ENCODE data around the gene CYP3A4.
"Not testable (repeated sequence)": the region's sequence is repeated elsewhere in the genome, so short reads cannot be mapped to it uniquely, and the experiment has no call there.

Gene CYP3A4

DNA sequence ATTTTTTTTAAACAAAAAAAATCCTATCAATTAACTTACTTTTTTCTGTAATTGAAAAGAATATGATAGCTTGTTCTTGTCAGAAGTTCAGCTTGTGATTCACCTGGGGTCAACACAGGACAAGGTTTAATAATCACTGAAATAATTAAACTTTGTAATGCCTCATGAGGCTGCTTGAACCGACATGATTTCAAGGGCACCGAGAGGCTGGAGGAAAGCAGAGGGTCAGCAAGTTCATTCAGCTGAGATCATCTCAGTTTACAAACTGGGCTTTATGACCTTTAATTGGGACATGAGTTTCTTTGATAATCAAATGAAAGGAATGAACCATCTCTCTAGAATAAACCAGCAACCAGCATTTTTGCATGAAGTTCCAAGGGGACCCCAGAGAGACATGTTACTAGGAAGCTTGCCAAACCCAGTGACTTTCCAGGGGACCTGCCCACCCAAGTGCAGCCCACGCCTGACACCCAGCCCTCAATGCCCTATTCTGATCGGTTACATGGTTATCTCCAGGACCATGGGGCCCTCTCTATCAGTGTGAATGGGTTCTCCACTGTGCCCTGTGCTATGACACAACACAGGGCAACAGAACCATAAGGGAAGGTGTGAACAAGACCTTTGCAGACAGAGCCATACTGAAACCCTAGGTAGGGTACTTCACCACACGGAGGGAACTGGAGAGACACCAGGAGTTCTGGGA is 7.8 kb upstream of the CYP3A4 start:
- DNase-seq, result no peak

DNA sequence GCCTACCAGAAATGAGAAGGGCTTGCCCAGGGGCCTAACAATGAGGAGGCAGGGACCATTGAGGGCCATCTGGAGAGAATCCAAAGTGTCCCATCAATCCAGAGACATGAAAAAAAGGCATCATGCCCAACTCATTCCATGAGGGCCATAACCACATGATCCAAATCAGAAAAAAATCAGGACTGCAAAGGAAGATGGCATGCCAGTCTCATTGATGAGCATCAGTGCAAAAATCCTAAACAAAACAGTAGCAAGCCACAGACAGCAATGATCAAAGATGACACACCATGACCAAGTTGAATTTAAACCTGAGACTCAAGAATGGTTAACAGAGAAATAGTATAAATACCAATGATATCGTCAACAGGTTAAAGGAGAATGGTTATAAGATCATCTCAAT is 7.0 kb upstream of the CYP3A4 start:
- DNase-seq, result no peak

DNA sequence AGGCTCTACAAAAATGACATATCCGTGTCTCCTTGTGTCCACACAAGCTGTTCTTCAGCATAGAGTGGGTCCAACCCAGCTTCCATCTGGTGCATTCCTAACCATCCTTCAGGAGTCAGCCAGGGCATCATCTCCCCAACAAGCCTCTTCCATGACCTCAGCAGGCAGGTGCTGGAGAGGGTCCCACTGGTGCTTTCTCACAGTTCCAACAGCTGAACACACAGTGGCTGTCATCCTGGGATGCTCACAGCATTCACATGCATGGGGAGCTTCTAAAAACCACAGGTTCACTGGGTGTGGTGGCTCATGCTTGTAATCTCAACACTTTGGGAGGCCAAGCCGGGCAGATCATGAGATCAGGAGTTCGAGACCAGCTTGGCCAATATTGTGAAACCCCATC is 6.4 kb upstream of the CYP3A4 start:
- DNase-seq, result no peak

DNA sequence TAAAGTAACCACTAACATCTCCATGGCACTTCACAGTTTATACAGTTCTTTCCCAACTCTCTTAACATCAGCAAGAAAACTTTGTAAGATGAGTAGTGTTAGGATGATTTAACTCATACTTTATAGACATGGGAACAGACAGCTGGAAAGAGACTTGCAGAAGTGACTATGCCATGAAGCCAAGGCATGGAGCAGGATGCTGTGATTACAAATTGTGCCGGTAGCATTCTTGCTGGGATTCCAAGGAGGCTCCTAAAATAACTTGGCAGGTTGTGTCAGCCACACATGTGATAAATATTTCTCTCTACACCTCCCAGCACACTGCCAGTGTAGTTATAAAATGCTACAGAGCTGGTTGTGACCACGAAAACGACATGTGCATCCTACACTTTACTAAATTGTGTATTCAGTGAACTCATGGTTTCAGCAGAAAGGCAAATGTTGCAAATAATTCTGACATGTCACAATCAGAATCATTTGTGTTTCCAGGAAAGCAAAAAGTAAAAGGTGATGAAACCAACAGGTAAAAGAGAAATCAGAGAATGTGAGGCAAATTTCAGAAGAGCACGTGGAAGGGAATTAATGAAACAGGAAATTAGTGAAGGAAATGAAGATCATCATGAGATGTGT is 5.6 kb upstream of the CYP3A4 start:
- DNase-seq, result no peak

DNA sequence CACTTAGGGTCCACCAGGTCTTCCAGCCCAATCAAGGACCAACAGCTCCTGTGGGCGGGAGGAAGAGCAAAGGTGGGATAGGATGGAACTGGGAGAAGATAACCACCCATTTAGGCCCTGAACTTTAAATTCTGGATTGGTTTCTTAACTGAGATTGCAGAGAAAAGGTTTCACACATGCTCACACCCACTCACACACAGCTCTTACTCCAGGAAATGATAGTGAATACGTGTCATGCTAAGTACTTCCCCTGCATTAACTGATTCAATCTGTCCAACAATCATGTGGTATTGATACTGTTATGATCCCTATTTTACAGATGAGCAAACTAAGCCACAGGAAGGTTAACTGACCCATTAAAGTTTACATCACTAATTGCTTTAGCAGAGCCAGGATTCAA is 4.6 kb upstream of the CYP3A4 start:
- DNase-seq, result no peak

DNA sequence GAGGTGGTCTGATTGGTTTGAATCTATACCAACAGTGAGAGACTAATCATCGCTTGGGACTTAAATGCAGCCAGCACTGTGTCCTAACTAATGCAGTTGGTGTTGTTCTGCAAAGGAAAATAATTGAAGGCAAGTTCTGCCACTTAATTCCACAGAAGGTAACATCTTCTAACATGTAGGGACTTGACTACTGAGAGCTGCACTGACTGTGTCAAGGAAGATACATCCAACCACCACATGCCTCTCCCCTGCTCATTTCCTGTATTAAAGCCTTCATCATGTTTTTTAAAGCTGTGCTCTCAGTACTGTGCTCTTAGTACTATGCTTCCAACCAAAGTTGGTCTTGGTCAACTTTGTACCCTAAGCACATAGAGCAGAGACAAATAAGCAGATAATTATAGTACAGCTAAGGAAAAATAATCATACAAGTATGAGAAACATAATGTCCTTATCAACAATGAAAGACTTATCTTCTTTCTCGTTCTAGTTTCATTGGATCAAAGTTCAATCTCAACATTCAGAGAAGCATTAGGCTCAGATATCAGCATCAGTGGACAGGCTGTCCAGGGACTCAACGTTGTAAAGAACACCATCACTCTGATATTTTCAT is 2.8 kb upstream of the CYP3A4 start:
- DNase-seq, result no peak

DNA sequence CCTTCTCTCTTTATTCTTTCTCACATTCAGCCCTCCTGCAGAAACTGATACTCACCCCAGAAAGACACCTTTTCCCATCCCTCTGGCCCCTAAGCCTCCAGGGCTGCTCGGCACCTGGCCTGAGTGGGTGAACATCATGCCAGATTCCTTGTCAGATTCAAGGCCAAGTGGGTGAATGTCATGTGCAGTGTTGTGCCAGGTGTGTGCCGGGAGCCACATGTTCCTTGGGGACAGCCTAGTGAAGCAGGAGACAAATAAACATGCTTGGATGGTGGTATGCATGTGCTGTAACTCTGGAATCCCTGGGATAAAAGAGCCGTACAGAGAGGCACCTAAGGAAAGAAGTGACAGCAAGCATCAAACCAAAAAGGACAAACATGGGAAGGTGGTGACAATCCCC is 1.7 kb upstream of the CYP3A4 start:
- DNase-seq, result not testable (repeated sequence)

DNA sequence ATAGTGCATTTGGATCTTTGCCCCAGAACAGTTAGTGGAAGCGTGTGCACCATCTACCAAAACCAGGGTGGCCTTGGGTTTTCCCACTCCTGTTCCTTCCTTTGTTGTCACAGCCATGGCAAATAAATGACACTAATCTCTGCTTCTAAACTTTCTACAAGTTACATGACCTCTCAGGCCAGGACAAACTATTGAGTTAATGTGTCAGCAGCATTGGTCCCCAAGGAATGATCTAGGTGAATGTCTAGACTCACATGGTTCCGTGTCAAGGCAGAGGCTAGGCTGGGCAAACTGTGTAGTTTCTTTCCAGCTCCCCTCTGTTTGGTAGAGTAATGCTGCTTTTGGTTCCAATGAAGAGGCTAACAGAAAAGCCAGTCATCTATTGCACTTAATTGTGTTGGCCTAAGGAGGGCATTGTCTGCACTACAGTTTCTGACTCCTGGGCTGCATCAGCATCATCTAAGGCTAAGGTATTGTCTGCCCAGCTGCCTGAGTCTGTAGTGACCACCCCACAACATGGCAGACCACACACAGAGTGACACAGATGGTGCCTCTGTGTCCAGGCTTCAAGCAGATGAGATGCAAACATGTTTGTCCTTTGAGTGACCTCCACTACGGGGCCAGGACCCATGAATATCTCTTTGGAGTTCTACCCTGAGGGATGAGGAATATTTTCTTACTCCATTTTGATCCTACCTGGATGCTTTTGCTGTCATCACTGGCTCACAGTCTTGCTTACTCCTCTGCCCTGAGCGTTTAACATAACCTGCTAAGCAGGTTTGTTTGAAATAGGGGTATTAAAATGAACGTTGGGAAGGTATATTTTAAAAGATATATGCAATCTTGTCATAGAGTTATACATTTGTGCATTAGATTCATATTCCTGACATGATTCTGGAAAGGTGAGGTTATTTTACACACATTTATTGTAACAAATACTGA is 1.7 kb downstream of the CYP3A4 start:
- no peak for DNase-seq

DNA sequence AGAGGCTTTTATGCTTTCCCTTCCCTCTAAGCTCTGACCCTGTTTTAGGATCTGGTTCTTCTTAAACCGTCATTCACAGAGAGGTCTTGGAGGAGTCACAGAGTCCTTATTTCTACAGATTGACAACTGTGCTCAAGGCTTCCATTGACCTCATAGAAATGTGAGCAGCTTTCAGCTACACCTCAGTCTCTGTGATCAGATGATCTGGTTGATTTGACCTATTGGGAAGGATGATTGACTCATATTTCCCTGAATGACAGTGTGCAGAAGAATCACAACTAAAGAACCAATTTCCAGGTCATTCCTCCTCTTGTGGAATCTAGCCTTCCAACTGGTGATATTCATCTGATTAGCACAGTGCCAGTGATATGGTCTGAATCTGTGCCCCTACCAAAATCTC is 3.4 kb downstream of the CYP3A4 start:
- no peak for DNase-seq

DNA sequence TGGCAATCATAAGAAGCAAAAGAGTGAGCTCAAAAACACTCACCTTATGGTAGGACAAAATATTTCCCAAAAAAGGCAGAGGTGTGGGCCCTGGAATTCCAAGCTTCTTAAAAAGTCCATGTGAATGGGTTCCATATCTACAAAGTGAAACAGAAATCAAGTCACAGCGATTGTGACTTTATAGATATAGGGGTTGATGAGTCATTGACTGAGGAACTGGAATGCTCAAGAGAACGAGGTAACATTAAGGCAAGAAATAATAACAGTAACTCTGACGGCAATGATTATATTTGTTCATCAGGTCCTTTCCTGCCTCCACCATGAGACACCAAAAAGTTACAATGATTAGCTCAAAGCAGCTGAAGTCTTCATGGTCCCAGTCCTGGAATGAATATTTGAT is 4.0 kb downstream of the CYP3A4 start:
- no peak for DNase-seq

DNA sequence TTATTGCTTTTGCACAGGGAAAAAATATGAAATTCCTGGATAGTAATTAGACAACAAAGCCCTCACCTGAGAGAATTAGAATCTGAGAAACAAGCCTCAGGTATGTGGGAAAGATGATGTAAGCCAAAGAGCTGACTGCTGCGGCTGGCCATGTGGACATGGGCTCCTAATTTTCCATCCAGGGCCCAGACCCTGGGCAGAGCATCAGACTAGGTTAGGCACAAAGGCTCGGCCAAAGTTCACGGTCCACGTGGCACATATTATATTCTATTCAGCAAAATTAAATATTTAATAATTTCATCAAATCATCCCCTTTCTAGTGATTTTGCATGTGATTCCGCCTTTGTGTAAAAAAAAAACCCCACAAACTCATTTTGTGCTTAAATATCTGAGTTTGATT is 5.1 kb downstream of the CYP3A4 start:
- no peak for DNase-seq

DNA sequence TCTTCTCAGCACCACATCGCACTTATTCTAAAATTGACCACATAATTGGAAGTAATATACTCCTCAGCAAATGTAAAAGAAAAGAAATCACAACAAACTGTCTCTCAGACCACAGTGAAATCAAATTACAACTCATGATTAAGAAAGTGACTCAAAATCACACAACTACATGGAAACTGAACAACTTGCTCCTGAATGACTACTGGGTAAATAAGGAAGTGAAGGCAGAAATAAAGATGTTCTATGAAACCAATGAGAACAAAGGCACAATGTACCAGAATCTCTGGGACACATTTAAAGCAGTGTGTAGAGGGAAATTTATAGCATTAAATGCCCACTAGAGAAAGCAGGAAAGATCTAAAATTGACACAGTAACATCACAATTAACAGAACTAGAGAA is 10.6 kb downstream of the CYP3A4 start:
- not testable (repeated sequence) for DNase-seq

DNA sequence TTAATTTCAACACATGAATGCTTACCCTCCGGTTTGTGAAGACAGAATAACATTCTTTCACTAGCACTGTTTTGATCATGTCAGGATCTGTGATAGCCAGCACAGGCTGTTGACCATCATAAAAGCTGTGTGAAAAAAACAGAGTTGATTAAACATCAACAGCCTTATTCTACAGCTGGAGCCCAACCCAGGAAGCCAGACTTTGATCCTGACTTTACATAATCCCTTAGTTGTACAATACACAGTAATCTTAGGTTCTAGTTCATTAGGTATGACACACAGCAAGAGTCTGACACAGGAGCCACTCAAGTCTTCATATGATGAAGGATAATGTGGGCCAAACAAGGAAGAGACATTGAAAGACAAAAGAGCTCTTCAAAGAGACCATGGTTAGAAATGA is 11.4 kb downstream of the CYP3A4 start:
- DNase-seq, result no peak

DNA sequence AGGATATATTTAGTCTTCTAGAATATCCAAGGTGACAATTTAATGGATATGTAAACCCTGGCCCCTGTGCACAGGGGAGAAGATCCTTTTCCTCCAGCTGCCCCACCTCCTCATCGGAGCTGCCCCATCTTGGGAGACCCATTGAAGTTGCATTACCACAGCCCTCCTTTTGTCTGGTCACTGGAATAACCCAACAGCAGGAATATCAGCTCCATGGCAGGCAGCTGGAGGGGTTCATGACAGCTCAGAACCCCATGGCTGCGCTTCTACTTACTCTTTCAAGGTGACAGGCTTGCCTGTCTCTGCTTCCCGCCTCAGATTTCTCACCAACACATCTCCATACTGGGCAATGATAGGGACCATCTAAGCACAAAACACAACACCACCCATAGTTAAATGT is 14.5 kb downstream of the CYP3A4 start:
- DNase-seq, result not testable (repeated sequence)

DNA sequence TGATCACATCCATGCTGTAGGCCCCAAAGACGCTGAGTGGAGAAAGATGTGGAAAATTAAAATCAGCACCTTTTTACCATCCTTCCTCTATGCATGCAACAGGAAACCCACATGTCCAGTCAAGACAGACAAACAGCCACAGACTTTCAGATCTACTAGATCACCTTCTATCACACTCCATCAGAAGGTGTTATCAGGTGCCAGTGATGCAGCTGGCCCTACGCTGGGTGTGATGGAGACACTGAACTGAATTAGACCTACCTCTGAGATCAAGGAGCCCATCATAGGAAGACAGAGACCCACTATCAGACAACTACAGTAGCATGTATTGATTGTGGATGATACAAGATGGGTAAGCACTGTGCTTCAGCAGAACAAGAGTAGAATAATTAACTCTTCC is 15.5 kb downstream of the CYP3A4 start:
- DNase-seq, result no peak

DNA sequence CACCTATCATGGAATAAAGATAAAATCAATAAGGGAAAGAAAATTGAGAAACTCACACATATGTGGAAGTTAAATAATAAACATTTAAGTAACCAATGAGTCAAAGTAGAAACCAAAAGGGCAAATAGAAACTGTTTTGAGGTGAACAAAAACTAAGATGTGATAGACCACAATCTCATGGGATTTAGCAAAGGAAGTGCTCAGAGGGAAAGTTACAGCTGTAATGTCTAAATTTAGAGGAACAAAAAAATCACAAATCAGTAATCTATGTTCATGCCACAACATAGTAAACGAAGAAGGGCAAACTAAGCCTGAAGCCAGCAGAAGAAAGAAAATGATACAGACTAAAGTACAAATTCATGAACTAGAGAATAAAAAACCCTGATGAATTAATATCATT is 16.3 kb downstream of the CYP3A4 start:
- no peak for DNase-seq

DNA sequence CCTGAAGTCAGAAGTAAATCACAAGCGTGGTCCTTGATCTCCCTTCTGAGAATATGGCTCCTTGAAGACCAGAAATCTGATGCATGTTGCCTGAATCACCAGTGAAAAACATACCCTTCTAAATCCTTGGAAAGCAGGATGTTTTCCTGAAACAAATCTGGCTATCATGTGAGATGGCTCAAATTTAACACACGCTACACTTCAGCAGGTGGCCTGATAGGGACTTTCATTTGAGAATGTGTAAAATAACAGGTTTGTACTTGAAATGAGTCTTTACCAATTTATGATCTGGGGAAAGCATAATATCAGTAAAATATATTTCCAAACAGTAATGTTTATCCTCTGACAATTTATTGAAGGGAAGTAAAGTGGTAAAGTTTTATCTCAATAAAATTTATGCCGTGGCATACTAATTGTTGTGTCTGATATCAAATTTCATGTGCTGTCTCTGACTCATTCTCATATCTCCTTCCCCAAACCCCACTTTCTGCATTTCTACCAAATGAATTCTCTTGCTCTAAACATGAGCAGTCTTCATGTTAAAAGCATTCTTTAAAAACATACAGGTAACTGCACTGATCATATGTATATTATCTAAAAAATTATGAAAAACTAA is 17.4 kb downstream of the CYP3A4 start:
- no peak for DNase-seq

DNA sequence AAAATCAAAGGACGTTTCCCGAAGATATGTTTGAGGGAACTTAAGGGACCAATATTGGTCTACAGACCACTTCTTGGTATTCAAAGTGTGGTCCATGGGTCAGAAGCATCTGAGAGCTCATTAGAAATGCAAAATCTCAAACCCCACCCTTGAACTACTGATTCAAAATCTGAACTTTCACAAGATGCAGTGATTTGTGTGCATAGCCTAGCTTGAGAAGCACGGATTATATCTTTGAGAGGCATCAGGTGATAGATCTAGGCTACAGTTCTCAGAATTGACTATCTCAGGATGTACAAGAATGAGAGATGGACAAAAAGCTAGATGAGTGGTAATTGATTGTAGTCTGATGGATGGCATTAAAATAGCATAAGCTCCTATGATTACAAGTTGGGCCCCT is 19.5 kb downstream of the CYP3A4 start:
- DNase-seq, result no peak

DNA sequence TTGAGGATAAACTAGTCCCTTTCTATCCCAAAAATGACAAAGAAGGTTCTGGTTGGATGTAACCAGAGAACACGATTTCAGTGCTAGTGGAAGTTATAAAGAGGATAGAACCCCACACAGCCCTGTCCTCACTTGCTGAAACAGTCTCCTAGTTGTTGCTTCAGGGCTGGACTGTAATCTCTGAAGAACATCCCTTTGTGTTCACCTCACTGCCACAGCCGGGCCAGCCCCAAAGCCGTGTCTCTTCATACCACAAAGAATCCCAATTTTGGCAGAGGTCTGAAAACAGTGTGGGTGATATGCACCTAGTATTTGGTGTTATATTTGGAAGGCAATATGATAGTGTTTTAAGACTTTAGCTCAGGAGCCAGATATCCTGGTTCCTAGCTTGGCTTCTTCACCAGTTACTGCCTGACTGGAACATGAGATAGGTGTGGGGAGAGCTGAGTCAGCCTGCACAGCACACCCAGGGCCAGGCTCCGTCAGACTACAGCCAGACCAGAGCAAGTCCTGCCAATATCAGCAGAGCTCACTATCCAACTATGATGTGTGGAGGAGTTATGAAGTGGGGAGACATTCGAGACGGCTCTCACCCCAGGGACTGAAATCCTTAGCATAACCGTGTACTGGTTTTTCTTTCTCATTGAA is 21.2 kb downstream of the CYP3A4 start:
- DNase-seq, result no peak

DNA sequence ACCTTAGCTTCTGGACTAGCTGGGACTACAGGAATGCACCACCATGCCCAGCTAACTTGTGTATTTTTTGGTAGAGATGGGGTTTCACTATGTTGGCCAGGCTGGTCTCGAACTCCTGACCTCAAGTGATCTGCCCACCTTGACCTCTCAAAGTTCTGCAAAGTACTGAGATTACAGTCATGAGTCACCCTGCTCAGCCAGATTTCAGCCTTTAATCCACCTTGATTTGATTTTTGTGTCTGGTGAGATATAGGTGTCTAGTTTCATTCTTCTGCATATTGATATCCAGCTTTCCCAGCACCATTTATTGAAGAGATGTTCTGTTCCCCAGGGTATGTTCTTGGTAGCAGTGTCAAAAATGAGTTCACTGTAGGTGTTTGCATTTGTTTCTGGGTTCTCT is 28.9 kb downstream of the CYP3A4 start:
- no peak for DNase-seq

DNA sequence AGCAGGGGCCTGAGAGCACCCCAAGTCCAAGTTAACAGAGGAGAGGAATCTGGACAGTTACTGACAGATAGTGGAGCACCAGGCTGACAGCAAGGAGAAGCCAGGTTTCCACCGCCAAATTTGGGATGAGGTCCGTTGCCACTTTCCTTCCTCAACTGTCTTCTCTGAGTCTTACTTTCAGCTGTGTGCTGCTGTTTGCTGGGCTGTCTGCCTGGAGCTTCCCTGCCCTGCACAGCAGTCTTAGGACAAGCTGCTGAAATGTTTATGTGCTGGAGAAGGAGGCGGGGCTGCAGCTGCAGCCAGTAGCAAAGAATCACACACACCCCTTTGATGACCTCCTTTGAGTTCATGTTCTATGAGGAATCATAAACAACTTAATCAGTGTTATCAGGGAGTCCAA is 31.6 kb downstream of the CYP3A4 start:
- no peak for DNase-seq

DNA sequence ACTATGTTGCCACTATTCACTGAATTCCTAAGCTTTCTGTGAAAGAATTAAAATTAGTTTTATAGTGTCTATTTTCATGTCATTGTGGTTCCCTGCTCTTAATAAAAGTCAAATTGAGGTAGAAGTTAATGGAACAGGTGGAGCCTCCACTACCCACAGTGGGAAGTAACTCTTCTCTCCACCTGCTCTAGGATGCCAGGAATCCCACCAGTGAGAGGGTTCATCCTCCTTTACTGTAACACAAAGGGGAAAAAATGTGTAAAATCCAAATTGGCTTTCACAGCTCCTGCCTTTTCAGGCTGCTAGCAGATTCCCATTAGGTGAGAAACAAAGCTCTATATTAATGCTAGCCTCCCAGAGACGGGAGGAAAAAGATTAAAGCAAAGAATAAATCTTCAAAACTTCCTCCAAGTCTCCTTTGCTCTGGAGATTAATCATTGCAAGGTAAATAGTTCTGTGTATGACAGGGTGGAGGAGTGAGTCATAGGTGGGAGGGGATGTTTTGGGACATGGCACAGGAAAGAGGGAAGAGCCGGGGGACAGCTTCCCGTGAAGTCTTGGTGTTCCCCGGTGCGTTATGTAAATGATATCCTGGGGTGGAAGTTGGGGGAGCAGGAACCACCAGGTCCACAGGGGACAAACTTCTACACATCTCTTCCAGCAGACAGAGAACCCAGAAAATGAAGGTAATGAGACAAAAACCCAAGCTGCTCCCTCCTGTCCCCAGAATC is 32.5 kb downstream of the CYP3A4 start:
- not testable (repeated sequence) for DNase-seq

All from activated effector memory CD4-positive, alpha-beta T cell treated with Interleukin-2 at 50 U/mL for 16 hours (primary cell).